CMK (cell line): ENCODE measurements around the gene FAAH.
"Not testable (repeated sequence)": the region's sequence is repeated elsewhere in the genome, so short reads cannot be mapped to it uniquely, and the experiment has no call there.

ENCODE experiments used
- DNase-seq: peaks from one replicate; pipeline ENCODE4 v3.0.0-alpha.2; 2010; ENCODE audit warnings: low read depth

Gene FAAH

GRCh38 chr1:46394108-46394871 lies at the start of gene FAAH:
TSS of gene FAAH (plus strand) at chr1:46394317. CDS start at chr1:46394349, 32 bp downstream.
- DNase-seq = no peak

- no peak for DNase-seq
Observed at GRCh38 chr1:46344481-46344880, 49.6 kb upstream of the FAAH start.

DNA sequence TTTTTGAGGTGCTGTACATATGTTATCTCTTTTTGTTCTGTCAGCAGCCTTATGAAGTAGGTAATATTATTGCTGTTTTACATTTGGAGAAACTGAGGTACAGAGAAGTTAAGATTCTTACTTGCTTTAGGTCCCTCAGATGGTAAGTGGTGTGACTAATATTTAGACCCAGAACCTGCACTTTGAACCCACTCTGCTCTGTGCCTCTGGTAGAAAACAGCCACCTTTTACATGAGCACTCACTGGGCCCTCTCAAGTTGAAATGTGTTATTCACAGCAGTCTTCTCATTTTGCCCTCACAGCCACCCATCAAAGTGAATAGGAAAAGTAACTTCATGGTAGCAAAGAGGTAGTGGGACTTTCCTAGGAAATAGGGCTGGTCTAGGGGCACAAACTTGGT lies 48.8 kb upstream of the FAAH start:
- DNase-seq = no peak

GRCh38 chr1:46352363-46352762 lies 41.8 kb upstream of the FAAH start:
- no peak for DNase-seq

- not testable (repeated sequence) for DNase-seq
Observed at GRCh38 chr1:46355920-46356319, 38.2 kb upstream of the FAAH start.

GRCh38 chr1:46362158-46362557 lies 32.0 kb upstream of the FAAH start:
- no peak for DNase-seq

DNA sequence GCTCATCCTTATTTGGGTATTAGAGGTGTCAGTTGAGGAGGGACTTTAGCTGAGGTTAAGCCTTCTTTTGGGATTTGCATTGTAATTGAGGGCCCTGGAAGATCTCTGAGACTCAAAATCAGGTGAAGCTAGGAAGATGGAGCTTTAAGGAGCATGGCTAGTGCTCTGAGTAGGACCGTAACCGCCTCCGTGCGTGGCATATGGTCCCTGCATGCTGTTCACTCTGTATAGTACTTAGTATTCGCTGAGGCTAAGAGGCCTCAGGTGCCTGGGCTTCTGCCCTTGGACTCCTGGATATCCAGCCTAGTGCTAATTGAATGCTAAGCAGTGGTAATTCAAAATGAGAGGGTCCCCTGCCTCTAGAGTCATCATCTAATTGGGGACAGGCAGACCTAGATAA lies 31.0 kb upstream of the FAAH start:
- no peak for DNase-seq

GRCh38 chr1:46364612-46365011 lies 29.5 kb upstream of the FAAH start:
- no peak for DNase-seq

DNA sequence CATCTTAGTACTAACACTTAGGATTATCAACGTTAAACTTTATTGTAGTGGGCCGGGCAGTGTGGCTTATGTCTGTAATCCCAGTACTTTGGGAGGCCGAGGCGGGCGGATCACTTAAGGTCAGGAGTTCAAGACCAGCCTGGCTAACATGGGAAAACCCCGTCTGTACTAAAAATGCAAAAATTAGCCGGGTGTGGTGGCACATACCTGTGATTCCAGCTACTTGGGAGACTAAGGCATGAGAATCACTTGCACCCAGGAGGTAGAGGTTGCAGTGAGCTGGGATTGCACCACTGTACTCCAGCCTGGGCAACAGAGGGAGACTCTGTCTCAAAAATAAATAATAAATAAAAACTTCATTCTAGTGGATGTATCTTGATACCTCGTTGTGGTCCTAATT lies 28.3 kb upstream of the FAAH start:
- DNase-seq = not testable (repeated sequence)

DNA sequence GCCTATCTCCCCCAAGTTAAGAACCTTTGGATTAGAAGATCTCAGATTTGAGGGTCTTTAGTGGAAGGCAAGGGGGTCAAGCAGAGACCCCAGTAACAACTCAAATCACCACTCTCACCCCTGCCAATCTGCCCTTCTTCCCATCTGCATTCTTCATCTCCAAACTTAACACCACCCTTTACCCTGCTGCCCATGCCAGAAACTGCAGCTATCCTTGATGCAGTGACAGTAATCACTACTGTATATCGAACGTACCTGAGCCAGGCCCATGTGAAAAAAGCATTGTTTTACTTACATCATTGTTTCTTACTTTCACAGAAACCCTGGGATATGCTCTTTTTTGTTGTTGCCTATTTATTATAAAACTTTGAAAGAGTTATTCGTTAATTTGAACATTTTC lies 27.0 kb upstream of the FAAH start:
- DNase-seq = no peak

GRCh38 chr1:46367701-46368100 lies 26.4 kb upstream of the FAAH start:
- not testable (repeated sequence) for DNase-seq

DNA sequence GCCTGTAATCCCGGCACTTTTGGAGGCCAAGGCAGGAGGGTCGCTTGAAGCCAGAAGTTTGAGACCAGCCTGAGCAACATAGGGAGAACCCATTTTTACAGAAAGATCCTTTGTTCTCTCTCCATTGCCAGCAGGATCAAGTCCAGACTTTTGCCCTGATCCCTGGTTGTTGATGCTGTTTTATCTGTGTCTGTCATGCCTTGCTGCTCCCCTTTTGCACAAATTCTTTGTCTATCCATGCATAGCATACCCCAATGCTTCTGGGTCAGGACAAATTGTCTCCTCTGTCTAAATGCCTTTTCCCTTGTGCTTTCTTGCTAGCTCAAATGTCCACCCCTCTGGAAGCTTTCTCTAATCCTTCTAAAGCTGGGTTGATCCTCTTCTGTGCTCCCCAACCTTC lies 25.3 kb upstream of the FAAH start:
- DNase-seq = no peak

DNA sequence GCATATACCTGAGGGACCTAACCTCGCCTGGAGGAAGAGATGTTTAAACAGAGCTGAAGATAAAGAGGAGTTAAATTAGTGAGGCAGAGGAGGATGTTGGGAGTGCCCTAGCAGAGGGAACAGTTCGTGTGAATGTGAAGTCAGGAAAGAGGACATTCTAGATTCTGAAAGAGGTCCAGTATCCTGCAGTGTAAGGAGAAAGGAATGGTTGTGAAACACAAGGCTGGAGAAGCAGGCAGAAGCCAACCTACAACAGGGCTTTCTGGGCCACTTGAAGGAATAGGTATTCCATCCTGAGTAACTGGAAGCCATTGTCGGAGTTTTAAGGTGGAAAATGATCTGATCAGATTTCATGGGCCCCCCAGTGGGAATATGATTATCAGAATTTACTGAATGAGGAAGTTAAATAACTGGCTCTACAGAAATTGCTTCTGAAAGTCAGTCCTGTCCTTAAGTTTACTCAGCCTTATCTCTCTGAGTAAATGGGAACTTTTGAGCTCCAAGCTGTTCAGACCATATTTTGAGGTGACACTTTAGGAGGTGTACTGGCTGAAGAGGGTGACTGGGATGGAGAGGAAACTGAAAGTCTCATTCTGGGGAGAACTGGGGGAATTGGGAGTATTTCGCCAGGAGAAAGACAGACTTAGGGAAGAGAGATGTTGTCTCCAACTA lies 24.4 kb upstream of the FAAH start:
- no peak for DNase-seq

DNA sequence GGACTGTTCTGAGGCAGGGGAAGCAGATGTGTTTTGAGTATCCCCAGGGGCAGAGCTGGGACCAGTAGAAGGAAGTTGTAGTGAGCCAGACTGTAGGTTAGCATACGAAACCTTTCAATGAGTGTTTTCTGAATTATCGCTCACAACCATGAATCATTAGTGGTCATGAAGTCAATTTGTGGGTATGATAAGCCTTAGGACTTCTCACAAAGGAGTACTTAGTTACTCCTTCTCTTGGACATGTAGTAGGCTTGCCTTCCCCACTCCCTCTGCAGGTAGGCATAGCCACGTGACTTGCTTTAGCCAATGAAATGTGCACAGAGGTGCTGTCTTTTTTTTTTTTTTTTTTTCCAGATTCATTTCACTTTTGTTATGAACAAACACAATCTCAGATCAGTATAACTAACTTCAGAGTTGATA lies 23.9 kb upstream of the FAAH start:
- no peak for DNase-seq

DNA sequence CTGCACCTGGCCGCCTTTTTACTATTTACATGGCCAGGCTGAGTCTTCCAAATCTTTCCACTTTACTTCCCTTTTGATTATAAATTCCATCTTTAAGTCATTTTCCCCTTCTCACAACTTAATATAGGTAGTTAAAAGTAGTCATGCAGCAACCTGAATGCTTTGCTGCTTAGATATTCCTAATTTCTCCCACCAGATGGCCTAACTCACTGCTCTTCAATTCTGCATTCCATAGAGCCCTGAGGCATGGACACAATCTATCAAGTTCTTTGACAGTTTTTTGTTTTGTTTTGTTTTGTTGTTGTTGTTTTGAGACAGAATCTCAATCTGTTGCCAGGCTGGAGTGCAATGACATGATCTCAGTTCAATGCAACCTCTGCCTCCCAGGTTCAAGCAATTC lies 21.7 kb upstream of the FAAH start:
- no peak for DNase-seq

DNA sequence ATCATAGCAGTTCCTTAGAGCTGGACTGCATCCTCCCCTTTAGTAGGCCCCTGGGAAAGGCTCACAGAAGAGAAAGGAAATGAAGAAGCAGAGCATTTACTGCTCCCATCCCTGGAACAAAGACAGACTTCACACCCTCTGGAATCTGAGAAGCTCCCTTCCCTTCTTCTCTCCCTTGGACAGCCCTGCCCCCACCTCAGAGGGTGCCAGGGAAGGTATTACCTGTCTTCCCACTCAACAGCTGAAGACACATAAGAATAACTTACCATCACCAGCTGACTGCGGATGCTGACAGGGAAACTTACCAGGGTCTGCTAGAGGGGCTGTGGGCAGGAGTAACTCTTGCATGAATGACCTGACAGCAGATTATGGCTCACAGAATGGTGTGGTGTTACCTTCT lies 14.1 kb upstream of the FAAH start:
- DNase-seq = no peak

DNA sequence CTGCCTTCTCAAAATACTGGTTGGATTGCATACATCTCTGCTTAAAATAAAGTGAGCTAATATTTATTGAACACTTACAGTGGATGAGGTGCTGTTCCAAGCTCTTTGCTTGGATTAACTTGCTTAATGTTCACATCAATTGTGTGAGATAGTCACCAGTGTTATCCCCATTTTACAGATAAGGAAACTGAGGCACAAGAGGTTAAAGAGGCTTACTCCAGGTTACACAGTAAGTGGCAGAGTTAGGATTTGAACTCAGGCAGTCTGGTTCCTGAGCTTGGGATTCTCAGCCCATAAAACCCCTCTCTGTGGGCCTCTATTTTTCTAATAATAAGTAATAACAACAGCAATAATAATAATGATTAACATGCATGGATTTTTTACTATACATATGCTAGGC lies 13.6 kb upstream of the FAAH start:
- DNase-seq = no peak

- DNase-seq = no peak
Observed at GRCh38 chr1:46393510-46393909, 607 bp upstream of the FAAH start.

- no peak for DNase-seq
Observed at GRCh38 chr1:46394872-46395465, 852 bp downstream of the FAAH start.

- DNase-seq = no peak
Observed at GRCh38 chr1:46396441-46397398, 2.6 kb downstream of the FAAH start.

DNA sequence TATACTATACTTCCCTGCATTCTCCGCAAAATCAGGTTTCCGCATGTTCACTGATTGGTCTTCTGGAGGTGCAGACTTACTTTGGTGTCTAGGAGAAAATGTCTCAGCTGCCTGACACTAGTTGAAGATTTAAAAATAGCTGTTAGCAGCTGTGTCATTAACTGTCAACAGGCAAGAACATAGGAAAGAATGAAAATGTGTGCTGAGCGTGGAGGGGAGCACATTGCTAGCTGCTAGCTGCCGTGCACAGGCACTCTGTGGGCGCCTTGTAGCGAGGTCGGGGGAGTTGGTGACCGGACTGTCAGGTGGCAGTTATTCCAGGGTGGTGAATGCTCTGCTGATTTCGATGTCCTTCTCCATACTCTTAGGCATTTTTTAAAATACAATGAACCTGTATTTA lies 5.2 kb downstream of the FAAH start:
- DNase-seq = no peak

DNA sequence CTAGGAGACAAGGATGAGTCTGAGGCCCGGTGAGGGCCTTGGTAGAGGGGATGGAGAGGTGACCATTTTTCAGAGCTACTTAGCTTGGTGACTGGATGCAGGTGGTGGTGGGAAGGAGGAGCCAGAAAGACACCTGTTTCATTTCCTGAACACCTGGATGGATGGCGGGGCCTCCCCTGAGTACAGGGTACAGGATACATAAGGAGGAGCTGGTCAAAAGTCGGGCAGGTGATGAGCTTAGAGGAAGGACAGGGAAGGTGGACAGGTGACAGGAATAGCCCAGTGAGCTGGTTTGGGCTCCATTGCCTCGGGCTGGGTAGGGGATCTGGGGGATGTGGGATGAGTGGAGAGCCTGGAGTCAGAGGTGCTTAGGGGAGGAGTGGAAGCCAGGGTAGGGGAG lies 6.3 kb downstream of the FAAH start:
- DNase-seq = no peak
